Cortex of kidney (tissue), 1 donor: Measurements from ENCODE around the gene GPD2.

Source experiments
- DNase-seq: peaks from one replicate; lab custom pipeline; 2025; lab: John Stamatoyannopoulos, UW

The GPD2 gene

GRCh38 chr2:156436497-156437085 lies 412 bp downstream of the GPD2 start:
- no peak for DNase-seq

GRCh38 chr2:156437272-156437930 lies 1.2 kb downstream of the GPD2 start:
- no peak for DNase-seq

- DNase-seq = no peak
These were observed 1.8 kb downstream of the GPD2 start for GRCh38 chr2:156437931-156438410.

- DNase-seq = no peak
These were observed 6.9 kb downstream of the GPD2 start for GRCh38 chr2:156443089-156443488.

- DNase-seq = no peak
These were observed 9.4 kb downstream of the GPD2 start for GRCh38 chr2:156445296-156446220.

GRCh38 chr2:156447761-156448160 lies 11.6 kb downstream of the GPD2 start:
- DNase-seq = no peak

- no peak for DNase-seq
These were observed 12.6 kb downstream of the GPD2 start for GRCh38 chr2:156448766-156449165.

GRCh38 chr2:156452971-156453370 lies 16.8 kb downstream of the GPD2 start:
- no peak for DNase-seq

- no peak for DNase-seq
These were observed 19.3 kb downstream of the GPD2 start for GRCh38 chr2:156455361-156455975.

- no peak for DNase-seq
These were observed 20.4 kb downstream of the GPD2 start for GRCh38 chr2:156456616-156457015.

- no peak for DNase-seq
These were observed 21.6 kb downstream of the GPD2 start for GRCh38 chr2:156457523-156458517.

- DNase-seq = no peak
These were observed 23.5 kb downstream of the GPD2 start for GRCh38 chr2:156459720-156460119.

GRCh38 chr2:156464106-156464505 lies 27.9 kb downstream of the GPD2 start:
- no peak for DNase-seq

- DNase-seq = no peak
These were observed 29.4 kb downstream of the GPD2 start for GRCh38 chr2:156465573-156465972.

- no peak for DNase-seq
These were observed 30.7 kb downstream of the GPD2 start for GRCh38 chr2:156466739-156467405.

- DNase-seq = no peak
These were observed 34.9 kb downstream of the GPD2 start for GRCh38 chr2:156470975-156471583.

GRCh38 chr2:156471762-156472161 lies 35.6 kb downstream of the GPD2 start:
- DNase-seq = no peak

- no peak for DNase-seq
These were observed 36.5 kb downstream of the GPD2 start for GRCh38 chr2:156472686-156473085.

- DNase-seq = no peak
These were observed 37.3 kb downstream of the GPD2 start for GRCh38 chr2:156473445-156473844.

- DNase-seq = no peak
These were observed 38.2 kb downstream of the GPD2 start for GRCh38 chr2:156474401-156474800.
